Neutrophil (primary cell): ENCODE measurements around the gene MUC7.

Experiments used
- H3K27ac ChIP-seq: fragments of 200-600 bp; sonication (generic); 2 replicates; pipeline ENCODE4 v1.5.1; 2016; ENCODE audit warnings: mild to moderate bottlenecking, moderate library complexity
- H3K27me3 ChIP-seq: fragments of 200-600 bp; sonication (generic); 2 replicates; pipeline ENCODE4 v1.6.0; 2016; ENCODE audit warnings: mild to moderate bottlenecking
- H3K36me3 ChIP-seq: fragments of 200-600 bp; sonication (generic); 2 replicates; pipeline ENCODE4 v1.5.1; 2017
- H3K4me1 ChIP-seq, 2 experiments: fragments of 200-600 bp in 1 of 2; sonication (generic) in 1 of 2; 1 replicate in 1 of 2; 2 replicates in 1 of 2; pipeline versions ENCODE4 v1.5.1 to v1.6.1; 2013 to 2016; ENCODE audit warnings: low read depth in 1 of 2, low read length in 1 of 2, mild to moderate bottlenecking in 1 of 2, moderate library complexity in 1 of 2; ENCODE audit not compliant: control insufficient read depth in 1 of 2, insufficient read depth in 1 of 2
- H3K4me3 ChIP-seq, 2 experiments: fragments of 200-600 bp in 1 of 2; sonication (generic) in 1 of 2; 1 replicate in 1 of 2; 2 replicates in 1 of 2; pipeline ENCODE4 v1.5.1; 2013 to 2016; ENCODE audit warnings: low read depth in 1 of 2, low read length in 1 of 2, mild to moderate bottlenecking in 1 of 2, moderate library complexity in 1 of 2
- H3K9me3 ChIP-seq: fragments of 200-600 bp; sonication (generic); 2 replicates; pipeline ENCODE4 v1.5.1; 2016
- TF ChIP-seq, protein P1 (sequence below): fragments of 200-600 bp; sonication (generic); IDR thresholded peaks from 2 replicates; pipeline ENCODE4 v1.5.1; 2016; ENCODE audit warnings: antibody characterized with exemption

The MUC7 gene

DNA sequence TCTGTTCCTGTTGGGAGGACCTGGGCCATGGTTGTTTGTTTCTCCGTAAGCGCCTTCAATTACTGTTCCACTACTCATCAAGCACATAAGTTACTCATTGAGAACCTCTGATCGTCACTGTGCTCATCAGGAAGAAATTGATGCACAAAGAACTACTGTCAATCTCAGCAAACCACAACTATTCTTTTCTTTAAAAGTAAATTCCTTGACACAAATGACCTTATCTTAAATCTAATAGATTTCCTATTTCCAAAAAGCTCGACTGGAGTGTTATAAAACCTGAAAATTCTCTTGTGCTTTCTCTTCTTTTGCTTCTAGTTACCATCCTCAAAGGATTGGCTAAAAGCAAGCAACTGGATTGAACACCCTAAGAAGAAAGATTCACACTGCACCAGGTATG lies at the start of gene MUC7:
MUC7 (plus strand) TSS at position 301 of the 400 bp plus-strand sequence. CDS start 1,825 bp downstream, outside the sequence.
- H3K27ac ChIP-seq = no peak within 1 kb of the TSS
- no peak within 1 kb of the TSS for H3K4me3 ChIP-seq
- no peaks in the 10 kb centered on the region for H3K9me3 ChIP-seq
- H3K4me1 ChIP-seq = no peaks in the 10 kb centered on the region
- H3K27me3 ChIP-seq = no peaks in the 10 kb centered on the region
- no peaks in the 10 kb centered on the region for H3K36me3 ChIP-seq
- TF ChIP-seq, protein P1, sequence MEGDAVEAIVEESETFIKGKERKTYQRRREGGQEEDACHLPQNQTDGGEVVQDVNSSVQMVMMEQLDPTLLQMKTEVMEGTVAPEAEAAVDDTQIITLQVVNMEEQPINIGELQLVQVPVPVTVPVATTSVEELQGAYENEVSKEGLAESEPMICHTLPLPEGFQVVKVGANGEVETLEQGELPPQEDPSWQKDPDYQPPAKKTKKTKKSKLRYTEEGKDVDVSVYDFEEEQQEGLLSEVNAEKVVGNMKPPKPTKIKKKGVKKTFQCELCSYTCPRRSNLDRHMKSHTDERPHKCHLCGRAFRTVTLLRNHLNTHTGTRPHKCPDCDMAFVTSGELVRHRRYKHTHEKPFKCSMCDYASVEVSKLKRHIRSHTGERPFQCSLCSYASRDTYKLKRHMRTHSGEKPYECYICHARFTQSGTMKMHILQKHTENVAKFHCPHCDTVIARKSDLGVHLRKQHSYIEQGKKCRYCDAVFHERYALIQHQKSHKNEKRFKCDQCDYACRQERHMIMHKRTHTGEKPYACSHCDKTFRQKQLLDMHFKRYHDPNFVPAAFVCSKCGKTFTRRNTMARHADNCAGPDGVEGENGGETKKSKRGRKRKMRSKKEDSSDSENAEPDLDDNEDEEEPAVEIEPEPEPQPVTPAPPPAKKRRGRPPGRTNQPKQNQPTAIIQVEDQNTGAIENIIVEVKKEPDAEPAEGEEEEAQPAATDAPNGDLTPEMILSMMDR = no peak

DNA sequence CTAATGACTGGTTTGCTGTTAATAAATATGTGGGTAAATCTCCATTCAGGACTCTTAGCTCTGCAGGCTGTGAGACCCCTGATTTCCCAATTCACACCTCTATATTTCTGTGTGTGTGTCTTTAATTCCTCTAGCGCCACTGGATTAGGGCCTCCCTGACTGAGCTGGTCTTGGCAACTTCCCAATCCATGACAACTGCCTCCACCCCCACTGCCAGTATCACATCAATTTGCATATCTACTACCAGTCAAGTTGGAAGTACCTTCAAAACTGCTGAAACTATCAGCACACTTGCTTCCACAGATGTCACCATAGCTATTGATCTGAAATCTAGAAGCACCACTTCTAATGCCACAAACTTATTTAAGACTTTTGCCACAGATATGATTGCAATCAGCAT lies 46.7 kb upstream of the MUC7 start:
- Histone ChIP-seq H3K36me3 (no peaks in the 10 kb centered on the region), H3K4me1 (no peaks in the 10 kb centered on the region)
- TF ChIP-seq, protein P1 = no peak

GRCh38 chr4:70426789-70427188 lies 45.2 kb upstream of the MUC7 start:
- Histone ChIP-seq H3K4me1 (no peaks in the 10 kb centered on the region), H3K27ac (no peak overlapping the region)

More for the DNA sequence above, 46.7 kb upstream of the MUC7 start:
- Histone ChIP-seq H3K4me3 (no peak overlapping the region), H3K27me3 (no peaks in the 10 kb centered on the region), H3K9me3 (no peaks in the 10 kb centered on the region), H3K27ac (no peak overlapping the region)

DNA sequence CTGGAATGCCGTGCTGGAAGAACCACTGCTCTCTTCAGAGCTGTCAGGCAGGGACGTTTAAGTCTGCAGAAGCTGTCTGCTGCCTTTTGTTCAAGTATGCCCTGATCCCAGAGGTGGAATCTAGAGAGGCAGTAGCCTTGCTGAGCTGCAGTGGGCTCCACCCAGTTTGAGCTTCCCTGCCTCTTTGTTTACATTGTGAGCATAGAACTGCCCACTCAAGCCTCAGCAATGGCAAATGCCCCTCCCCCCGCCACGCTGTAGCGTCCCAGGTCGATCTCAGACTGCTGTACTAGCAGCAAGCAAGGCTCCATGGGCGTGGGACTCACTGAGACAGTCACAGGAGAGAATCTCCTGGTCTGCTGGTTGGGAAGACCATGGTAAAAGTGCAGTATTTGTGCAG lies 34.8 kb upstream of the MUC7 start:
- Histone ChIP-seq H3K27me3 (no peaks in the 10 kb centered on the region), H3K4me1 (no peaks in the 10 kb centered on the region), H3K27ac (no peak overlapping the region), H3K4me3 (no peak overlapping the region), H3K36me3 (no peaks in the 10 kb centered on the region), H3K9me3 (no peaks in the 10 kb centered on the region)
- TF ChIP-seq, protein P1 = no peak

More at GRCh38 chr4:70426789-70427188, 45.2 kb upstream of the MUC7 start:
- Histone ChIP-seq H3K27me3 (no peaks in the 10 kb centered on the region), H3K4me3 (no peak overlapping the region), H3K9me3 (no peaks in the 10 kb centered on the region), H3K36me3 (no peaks in the 10 kb centered on the region)
- TF ChIP-seq, protein P1 = no peak

DNA sequence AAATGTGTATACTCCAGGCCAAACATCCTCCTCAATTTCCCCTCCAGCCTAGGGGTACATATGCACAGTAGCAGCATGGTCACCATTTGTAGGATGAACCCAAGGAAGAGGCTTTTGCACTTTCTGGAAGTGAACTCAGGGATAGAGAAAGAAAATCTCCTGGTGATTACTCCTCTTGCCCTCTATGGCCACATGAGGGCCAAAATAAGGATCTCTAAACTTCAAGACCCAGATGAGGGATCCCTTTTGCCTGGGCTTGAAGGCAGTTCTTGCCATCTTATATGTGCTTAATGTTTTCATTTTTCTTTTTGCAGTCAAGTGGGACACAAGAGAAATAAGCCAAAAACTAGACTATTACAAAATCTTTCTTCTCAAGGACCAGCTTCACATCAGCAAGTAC lies 29.5 kb upstream of the MUC7 start:
- TF ChIP-seq, protein P1 = no peak
- Histone ChIP-seq H3K27me3 (no peaks in the 10 kb centered on the region), H3K36me3 (no peaks in the 10 kb centered on the region)

DNA sequence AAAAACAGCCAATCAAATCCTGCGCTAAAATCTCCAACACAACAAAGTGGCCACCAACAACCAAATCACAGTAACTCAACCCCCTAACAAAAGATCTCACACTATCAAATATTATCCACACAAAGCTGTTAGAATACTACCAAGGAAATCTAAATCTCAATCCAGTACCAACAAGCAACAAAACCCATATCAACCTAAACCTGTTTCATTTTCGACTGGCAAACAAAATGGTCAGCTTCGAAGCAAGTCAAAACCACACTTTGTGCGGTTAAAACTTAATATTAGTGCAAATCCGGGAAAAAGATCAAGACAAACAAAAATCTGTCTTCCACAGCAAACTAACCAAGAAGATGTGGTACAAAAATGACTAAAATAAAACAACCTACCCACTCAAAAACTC lies 28.7 kb upstream of the MUC7 start:
- no peaks in the 10 kb centered on the region for H3K27me3 ChIP-seq
- H3K4me1 ChIP-seq = no peaks in the 10 kb centered on the region
- no peaks in the 10 kb centered on the region for H3K9me3 ChIP-seq
- H3K27ac ChIP-seq = no peak overlapping the region
- H3K36me3 ChIP-seq = no peaks in the 10 kb centered on the region
- TF ChIP-seq, protein P1 = no peak
- H3K4me3 ChIP-seq = no peak overlapping the region

More for the DNA sequence above, 29.5 kb upstream of the MUC7 start:
- Histone ChIP-seq H3K27ac (no peak overlapping the region), H3K4me3 (no peak overlapping the region), H3K9me3 (no peaks in the 10 kb centered on the region), H3K4me1 (no peaks in the 10 kb centered on the region)
